RWPE1 (cell line): ENCODE data around the gene RRAGC.

Source experiments
- CTCF ChIA-PET: fragments of 350-600 bp; sonication (Branson Sonifier 250); formaldehyde crosslinking; extraction: SDS; loops from one replicate; lab custom pipeline; 2021; lab: Yijun Ruan, JAX
- POLR2A ChIA-PET: fragments of 400-600 bp; formaldehyde crosslinking; extraction: SDS; loops from one replicate; lab custom pipeline; 2020; ENCODE audit warnings: antibody characterized with exemption; ENCODE audit not compliant: low non-redundant PET; lab: Yijun Ruan, JAX
- DNase-seq: peaks from one replicate; pipeline ENCODE4 v3.0.0; 2012; ENCODE audit warnings: low spot score
- H3K27ac ChIP-seq: fragments of 450-650 bp; 2 replicates; pipeline ENCODE4 v1.5.1; 2017
- TF ChIP-seq, protein P1 (sequence below): fragments of 450-650 bp; conservative IDR thresholded peaks from 2 replicates; pipeline ENCODE4 v1.5.1; 2017; ENCODE audit warnings: low read depth, mild to moderate bottlenecking

RRAGC gene

DNA sequence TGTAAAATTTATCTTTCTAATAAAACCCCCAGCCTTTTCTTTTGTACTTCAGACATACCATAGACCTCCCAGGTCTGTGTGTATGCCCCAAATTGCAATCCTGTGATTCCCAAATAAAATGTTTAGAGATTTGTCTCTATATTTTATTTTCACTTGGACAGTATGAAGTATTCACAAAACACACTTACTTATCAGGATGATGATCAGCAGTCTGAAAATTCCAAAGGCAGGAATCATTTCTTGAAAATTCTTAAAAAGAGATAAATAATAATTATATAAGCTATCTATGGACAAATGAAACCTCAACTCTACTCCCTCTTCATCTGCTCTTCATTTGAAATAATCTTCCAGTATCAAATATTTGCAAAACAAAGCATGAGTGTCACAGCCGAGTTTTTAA, 33.4 kb upstream of the RRAGC start:
- ChIA-PET POLR2A (no interaction called here), CTCF (interaction anchor here (0.5 to 0.8 kb wide), 2 partner anchors 72 to 437 kb away, joined by 4 read pairs; no protein-coding TSS in a partner anchor)
- no peak for DNase-seq
- TF ChIP-seq, protein P1, sequence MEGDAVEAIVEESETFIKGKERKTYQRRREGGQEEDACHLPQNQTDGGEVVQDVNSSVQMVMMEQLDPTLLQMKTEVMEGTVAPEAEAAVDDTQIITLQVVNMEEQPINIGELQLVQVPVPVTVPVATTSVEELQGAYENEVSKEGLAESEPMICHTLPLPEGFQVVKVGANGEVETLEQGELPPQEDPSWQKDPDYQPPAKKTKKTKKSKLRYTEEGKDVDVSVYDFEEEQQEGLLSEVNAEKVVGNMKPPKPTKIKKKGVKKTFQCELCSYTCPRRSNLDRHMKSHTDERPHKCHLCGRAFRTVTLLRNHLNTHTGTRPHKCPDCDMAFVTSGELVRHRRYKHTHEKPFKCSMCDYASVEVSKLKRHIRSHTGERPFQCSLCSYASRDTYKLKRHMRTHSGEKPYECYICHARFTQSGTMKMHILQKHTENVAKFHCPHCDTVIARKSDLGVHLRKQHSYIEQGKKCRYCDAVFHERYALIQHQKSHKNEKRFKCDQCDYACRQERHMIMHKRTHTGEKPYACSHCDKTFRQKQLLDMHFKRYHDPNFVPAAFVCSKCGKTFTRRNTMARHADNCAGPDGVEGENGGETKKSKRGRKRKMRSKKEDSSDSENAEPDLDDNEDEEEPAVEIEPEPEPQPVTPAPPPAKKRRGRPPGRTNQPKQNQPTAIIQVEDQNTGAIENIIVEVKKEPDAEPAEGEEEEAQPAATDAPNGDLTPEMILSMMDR, result no peak
- no peak overlapping the region for H3K27ac ChIP-seq

DNA sequence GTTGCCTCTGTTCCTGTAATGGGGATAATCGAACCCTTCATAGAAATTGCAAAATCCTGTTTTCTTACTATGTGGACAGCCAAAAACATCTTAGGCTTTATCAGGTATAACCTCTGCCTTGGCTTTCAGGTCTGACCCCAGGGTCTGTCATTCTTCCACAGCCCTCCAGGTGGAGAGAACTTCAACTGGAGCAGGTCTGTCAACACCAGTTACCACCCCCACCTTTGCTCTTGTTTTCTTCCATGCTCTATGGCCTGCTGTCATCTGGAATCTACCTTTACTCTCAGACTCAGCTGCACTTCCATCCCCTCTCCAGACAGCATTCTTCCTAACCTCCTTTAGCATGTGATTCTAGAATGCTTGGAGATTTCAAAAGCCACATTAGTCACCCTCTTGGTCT, 32.2 kb upstream of the RRAGC start:
- H3K27ac ChIP-seq, result no peak overlapping the region
- TF ChIP-seq, protein P1, result no peak
- ChIA-PET POLR2A (no interaction called here), CTCF (interaction anchor here (0.6 kb wide), 2 partner anchors 970 to 1374 kb away, joined by 3 read pairs; no protein-coding TSS in a partner anchor)
- DNase-seq, result peak; percentile 20

DNA sequence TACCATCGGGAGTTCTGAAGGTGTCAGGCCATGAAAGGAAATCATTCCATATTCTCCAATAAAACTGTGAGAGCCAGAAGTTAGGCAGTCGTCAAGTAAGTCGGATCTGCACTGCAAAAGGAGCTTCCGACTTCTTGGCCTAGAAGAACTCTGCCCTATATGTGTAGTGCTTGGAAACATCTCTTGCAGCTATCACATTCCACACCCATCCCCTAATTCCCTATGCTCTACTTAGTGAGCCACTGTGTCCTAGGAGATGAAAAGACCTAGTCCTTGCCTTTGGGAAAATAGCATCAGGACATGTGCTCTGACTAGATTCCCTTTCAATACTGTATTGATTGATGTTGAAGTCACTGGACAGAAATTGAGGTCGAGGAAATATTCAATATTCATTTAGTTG, 30.0 kb upstream of the RRAGC start:
- no peak overlapping the region for H3K27ac ChIP-seq
- CTCF ChIA-PET, result interaction anchor here (0.7 kb wide), 1 partner anchor 209 kb away, joined by 3 read pairs; no protein-coding TSS in a partner anchor
- TF ChIP-seq, protein P1, result no peak
- POLR2A ChIA-PET, result no interaction called here
- no peak for DNase-seq

DNA sequence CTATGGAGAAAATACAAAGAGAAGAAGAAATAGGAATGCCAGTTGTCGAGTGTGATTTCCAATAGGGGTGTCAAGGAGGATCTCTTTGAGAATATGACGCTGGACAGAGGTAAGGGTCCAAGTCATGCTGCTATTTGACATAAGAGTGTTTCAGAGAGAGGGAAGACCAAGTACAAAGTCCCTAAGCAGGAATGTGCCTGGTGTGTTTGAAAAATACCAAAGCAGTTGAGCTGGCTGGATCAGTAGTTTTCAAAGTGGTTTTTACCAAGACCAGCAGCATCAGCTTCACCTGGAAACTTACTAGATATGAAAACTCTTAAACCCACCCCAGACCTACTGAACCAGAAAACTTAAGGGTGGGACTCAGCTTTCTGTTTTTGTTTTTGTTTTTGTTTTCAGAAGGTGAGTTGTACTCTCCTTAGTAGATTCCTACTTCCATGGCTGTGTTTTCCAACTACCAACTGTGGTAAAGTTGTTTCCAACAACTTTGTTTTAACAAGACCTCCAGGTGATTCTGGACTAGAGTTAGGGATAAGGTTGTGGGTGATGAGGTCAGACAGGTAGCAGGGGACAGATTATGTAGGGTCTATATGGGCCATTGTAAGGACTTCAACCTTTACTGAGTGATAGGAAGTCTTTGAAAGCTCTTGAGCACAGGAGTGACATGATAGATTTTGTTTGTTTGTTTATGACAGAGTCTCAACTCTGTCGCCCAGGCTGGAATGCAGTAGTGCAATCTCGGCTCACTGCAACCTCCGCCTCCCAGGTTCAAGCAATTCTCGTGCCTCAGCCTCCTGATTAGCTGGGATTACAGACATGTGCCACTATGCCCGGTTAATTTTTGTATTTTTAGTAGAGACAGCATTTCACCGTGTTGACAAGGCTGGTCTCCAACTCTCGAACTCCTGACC, 29.1 kb upstream of the RRAGC start:
- POLR2A ChIA-PET, result no interaction called here
- TF ChIP-seq, protein P1, result no peak
- no peak overlapping the region for H3K27ac ChIP-seq
- CTCF ChIA-PET, result no interaction called here
- DNase-seq, result no peak

DNA sequence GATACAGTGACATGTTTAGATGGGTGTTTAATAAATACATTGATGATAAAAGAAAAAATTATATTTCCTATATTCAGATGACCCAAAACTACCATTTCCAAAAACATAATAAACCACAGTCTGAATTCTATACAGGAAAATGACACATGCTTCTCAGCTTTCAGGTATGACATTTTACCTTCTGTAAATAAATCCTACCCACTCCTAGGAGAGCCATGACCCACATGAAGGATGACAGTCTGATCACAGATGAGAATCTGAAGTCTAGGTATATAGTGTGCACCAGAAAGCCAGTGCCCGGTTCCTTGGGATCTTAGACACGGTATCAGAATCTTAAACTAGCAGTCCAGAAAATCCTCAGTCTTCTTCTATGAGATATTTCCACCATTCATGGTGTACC, 25.5 kb upstream of the RRAGC start:
- TF ChIP-seq, protein P1, result no peak
- no peak for DNase-seq
- POLR2A ChIA-PET, result no interaction called here
- no peak overlapping the region for H3K27ac ChIP-seq
- CTCF ChIA-PET, result no interaction called here

DNA sequence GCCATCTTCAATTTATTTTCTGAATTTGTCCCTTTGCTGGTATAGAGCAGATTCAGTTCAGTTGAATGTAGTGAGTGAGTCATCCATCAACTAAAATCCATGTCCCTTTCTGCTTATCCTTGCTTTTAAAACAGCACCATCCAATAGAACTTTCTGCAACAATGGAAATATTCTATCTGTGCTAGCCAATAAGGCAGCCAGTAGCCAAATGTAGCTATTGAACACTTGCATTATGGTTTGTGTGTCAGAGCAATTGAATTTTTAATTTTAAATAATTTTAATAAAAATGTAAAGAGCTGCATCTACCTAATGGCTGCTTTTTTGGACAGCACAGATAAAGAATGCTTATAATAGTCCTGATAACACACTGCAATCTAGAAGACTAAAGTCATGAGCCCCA, 21.9 kb upstream of the RRAGC start, which contains the start of gene GJA9:
Gene GJA9, minus strand, starts transcription at position 101 of the 400 bp plus-strand sequence. CDS start 5,489 bp downstream, outside the sequence.
- CTCF ChIA-PET, result interaction anchor here (1.0 kb wide), 1 partner anchor 218 kb away, joined by 5 read pairs; no protein-coding TSS in a partner anchor
- DNase-seq, result no peak
- TF ChIP-seq, protein P1, result no peak
- POLR2A ChIA-PET, result no interaction called here
- H3K27ac ChIP-seq, result no peak within 1 kb of the TSS
